Astrocyte (in vitro differentiated cells and primary cell): Measurements from ENCODE around the gene APOB. TPM values are rescaled to one million over a fixed set of nuclear protein-coding genes. Genes with fewer than 3 reads are reported as not detected.

Experiments used
- DNase-seq: peaks from one replicate; pipeline ENCODE4 v3.0.0-alpha.2; 2010; ENCODE audit warnings: low read depth
- FAIRE-seq: peaks from 2 replicates; lab custom pipeline; 2011; peaks lifted over from hg19 to GRCh38; lab: Jason Lieb, UNC
- H2AFZ ChIP-seq: 2 replicates; pipeline ENCODE4 v1.6.0; 2012; ENCODE audit warnings: low read depth, low read length, inconsistent platforms
- H3K27ac ChIP-seq: 2 replicates; pipeline ENCODE4 v1.5.1; 2011; ENCODE audit warnings: low read depth, low read length, inconsistent platforms
- H3K27me3 ChIP-seq: 2 replicates; pipeline ENCODE4 v1.6.0; 2011; ENCODE audit warnings: low read length, inconsistent platforms; ENCODE audit not compliant: insufficient read depth
- H3K36me3 ChIP-seq: 2 replicates; pipeline ENCODE4 v1.5.1; 2011; ENCODE audit warnings: low read length, inconsistent platforms; ENCODE audit not compliant: insufficient read depth
- H3K4me1 ChIP-seq: 2 replicates; pipeline ENCODE4 v1.5.1; 2011; ENCODE audit warnings: low read length, inconsistent platforms; ENCODE audit not compliant: insufficient read depth
- H3K4me2 ChIP-seq: 2 replicates; pipeline ENCODE4 v1.6.0; 2012; ENCODE audit warnings: low read length, inconsistent platforms
- H3K4me3 ChIP-seq: 2 replicates; pipeline ENCODE4 v1.5.1; 2011; ENCODE audit warnings: low read depth, mild to moderate bottlenecking, low read length, inconsistent platforms; ENCODE audit not compliant: insufficient read depth
- H3K79me2 ChIP-seq: 2 replicates; pipeline ENCODE4 v1.6.0; 2012; ENCODE audit warnings: mild to moderate bottlenecking, low read length, inconsistent platforms; ENCODE audit not compliant: insufficient read depth
- H3K9ac ChIP-seq: 2 replicates; pipeline ENCODE4 v1.6.0; 2012; ENCODE audit warnings: mild to moderate bottlenecking, low read length, inconsistent platforms
- H3K9me3 ChIP-seq: 2 replicates; pipeline ENCODE4 v1.5.1; 2012; ENCODE audit warnings: low read depth, mild to moderate bottlenecking, low read length, inconsistent platforms; ENCODE audit not compliant: insufficient read depth
- H4K20me1 ChIP-seq: 2 replicates; pipeline ENCODE4 v1.6.0; 2012; ENCODE audit warnings: low read length, inconsistent platforms; ENCODE audit not compliant: insufficient read depth
- H3K27ac Mint-ChIP-seq: one replicate; pipeline ENCODE4 v1.8.0; 2021; ENCODE audit warnings: mild to moderate bottlenecking, mixed read lengths; ENCODE audit not compliant: unreplicated experiment
- H3K27me3 Mint-ChIP-seq: one replicate; pipeline ENCODE4 v1.8.0; 2021; ENCODE audit warnings: low read depth, mixed read lengths; ENCODE audit not compliant: unreplicated experiment
- H3K36me3 Mint-ChIP-seq: one replicate; pipeline ENCODE4 v1.8.0; 2021; ENCODE audit warnings: low read depth, mixed read lengths; ENCODE audit not compliant: unreplicated experiment
- H3K4me1 Mint-ChIP-seq: one replicate; pipeline ENCODE4 v1.8.0; 2021; ENCODE audit warnings: low read depth, mixed read lengths; ENCODE audit not compliant: unreplicated experiment
- H3K4me3 Mint-ChIP-seq: one replicate; pipeline ENCODE4 v1.8.0; 2021; ENCODE audit warnings: mild to moderate bottlenecking, moderate library complexity, mixed read lengths; ENCODE audit not compliant: unreplicated experiment
- H3K9me3 Mint-ChIP-seq: one replicate; pipeline ENCODE4 v1.8.0; 2021; ENCODE audit warnings: mild to moderate bottlenecking, mixed read lengths; ENCODE audit not compliant: unreplicated experiment
- EZH2 ChIP-seq: IDR thresholded peaks from 2 replicates; pipeline ENCODE4 v1.6.1; 2012; ENCODE audit warnings: mild to moderate bottlenecking, low read length, inconsistent platforms; ENCODE audit not compliant: insufficient read depth
- total RNA-seq: library from RNA; stranded (reverse); gene quantifications from 2 replicates; pipeline ENCODE4 v1.2.1, GENCODE V29; 2021
- TF ChIP-seq, protein P1 (sequence below): IDR thresholded peaks from 2 replicates; pipeline ENCODE4 v1.5.1; 2011; ENCODE audit warnings: low read depth, mild to moderate bottlenecking, inconsistent platforms, low read length, moderate library complexity; ENCODE audit not compliant: insufficient read depth

APOB gene
- total RNA-seq, 1 donor from 2014 or later = 0.05 TPM

- H4K20me1 ChIP-seq = no peaks in the 10 kb centered on the region
- peaks cover 27% of the 10 kb centered on the region for H3K27me3 Mint-ChIP-seq
- H3K36me3 Mint-ChIP-seq = no peaks in the 10 kb centered on the region
- H3K9me3 ChIP-seq = no peaks in the 10 kb centered on the region
- H3K36me3 ChIP-seq = no peaks in the 10 kb centered on the region
- TF ChIP-seq, protein P1, sequence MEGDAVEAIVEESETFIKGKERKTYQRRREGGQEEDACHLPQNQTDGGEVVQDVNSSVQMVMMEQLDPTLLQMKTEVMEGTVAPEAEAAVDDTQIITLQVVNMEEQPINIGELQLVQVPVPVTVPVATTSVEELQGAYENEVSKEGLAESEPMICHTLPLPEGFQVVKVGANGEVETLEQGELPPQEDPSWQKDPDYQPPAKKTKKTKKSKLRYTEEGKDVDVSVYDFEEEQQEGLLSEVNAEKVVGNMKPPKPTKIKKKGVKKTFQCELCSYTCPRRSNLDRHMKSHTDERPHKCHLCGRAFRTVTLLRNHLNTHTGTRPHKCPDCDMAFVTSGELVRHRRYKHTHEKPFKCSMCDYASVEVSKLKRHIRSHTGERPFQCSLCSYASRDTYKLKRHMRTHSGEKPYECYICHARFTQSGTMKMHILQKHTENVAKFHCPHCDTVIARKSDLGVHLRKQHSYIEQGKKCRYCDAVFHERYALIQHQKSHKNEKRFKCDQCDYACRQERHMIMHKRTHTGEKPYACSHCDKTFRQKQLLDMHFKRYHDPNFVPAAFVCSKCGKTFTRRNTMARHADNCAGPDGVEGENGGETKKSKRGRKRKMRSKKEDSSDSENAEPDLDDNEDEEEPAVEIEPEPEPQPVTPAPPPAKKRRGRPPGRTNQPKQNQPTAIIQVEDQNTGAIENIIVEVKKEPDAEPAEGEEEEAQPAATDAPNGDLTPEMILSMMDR = no peak
- TF ChIP-seq EZH2 = no peak
- no peak overlapping the region for H3K4me3 Mint-ChIP-seq
- H3K9me3 Mint-ChIP-seq = peaks cover 2% of the 10 kb centered on the region
- no peak for DNase-seq
- no peak overlapping the region for H3K9ac ChIP-seq
- no peak overlapping the region for H2AFZ ChIP-seq
- no peaks in the 10 kb centered on the region for H3K4me1 ChIP-seq
- H3K79me2 ChIP-seq = no peaks in the 10 kb centered on the region
- no peak overlapping the region for H3K4me2 ChIP-seq
- H3K27ac Mint-ChIP-seq = no peak overlapping the region
- no peaks in the 10 kb centered on the region for H3K27me3 ChIP-seq
- no peak overlapping the region for H3K27ac ChIP-seq
- H3K4me1 Mint-ChIP-seq = no peaks in the 10 kb centered on the region
- no peak for FAIRE-seq
- no peak overlapping the region for H3K4me3 ChIP-seq
Measured at GRCh38 chr2:21010813-21011439, 32.9 kb downstream of the APOB start.

DNA sequence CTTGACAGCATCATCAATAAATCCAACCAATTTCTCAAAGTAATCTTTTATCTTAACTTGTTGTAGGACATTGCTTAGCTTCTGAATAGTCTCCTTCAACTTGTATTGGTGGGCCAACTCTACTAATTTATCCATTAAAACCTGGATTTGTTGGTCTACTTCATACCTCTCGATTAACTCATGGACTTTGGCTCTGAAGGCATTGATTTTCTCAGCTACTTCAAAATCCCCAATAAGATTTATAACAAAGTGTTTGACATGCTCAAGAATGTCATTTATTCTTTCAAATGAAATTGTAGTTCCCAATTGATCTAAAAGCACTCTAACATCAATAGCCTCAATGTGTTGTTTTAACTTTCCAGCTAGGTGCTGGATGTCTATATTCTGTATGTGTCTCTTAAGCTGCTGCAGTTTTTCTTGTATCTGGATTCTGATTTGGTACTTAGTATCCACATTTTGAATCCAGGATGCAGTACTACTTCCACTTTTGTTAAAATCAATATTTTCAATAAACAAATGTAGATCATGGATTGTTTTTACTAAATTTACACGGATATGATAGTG, 34.1 kb downstream of the APOB start:
- no peak overlapping the region for H3K4me2 ChIP-seq
- DNase-seq = no peak
- H3K79me2 ChIP-seq = no peaks in the 10 kb centered on the region
- TF ChIP-seq EZH2 = no peak
- TF ChIP-seq, protein P1 = no peak
- Mint-ChIP-seq H3K36me3 (no peaks in the 10 kb centered on the region), H3K27ac (no peak overlapping the region), H3K27me3 (peaks cover 29% of the 10 kb centered on the region), H3K9me3 (peaks cover 3% of the 10 kb centered on the region), H3K4me1 (no peaks in the 10 kb centered on the region), H3K4me3 (no peak overlapping the region)
- no peaks in the 10 kb centered on the region for H3K36me3 ChIP-seq
- no peaks in the 10 kb centered on the region for H3K4me1 ChIP-seq
- no peak overlapping the region for H2AFZ ChIP-seq
- no peak overlapping the region for H3K9ac ChIP-seq
- H3K27me3 ChIP-seq = no peaks in the 10 kb centered on the region
- no peak overlapping the region for H3K4me3 ChIP-seq
- H3K27ac ChIP-seq = no peak overlapping the region
- H3K9me3 ChIP-seq = no peaks in the 10 kb centered on the region
- no peak for FAIRE-seq
- H4K20me1 ChIP-seq = no peaks in the 10 kb centered on the region
